GM23338 (cell line): ENCODE data around the gene PTPN9. TPM values are rescaled to one million over a fixed set of nuclear protein-coding genes. Genes with fewer than 3 reads are reported as not detected.

ENCODE experiments used
- ATAC-seq: fragments of 200-7000 bp; cut with Tn5 transposase; 3 replicates; pipeline ENCODE4 v1.9.1; 2020
- DNase-seq: peaks from one replicate; pipeline ENCODE4 v3.0.0-alpha.2; 2015; ENCODE audit warnings: low spot score
- H2AFZ ChIP-seq: fragments of 200-600 bp; sonication (generic); 2 replicates; pipeline ENCODE4 v1.8.0; 2016; ENCODE audit warnings: antibody characterized with exemption, mild to moderate bottlenecking, moderate library complexity
- H3F3A ChIP-seq: fragments of 200-600 bp; sonication (generic); replicated peaks from 2 replicates; pipeline ENCODE4 v1.8.0; 2017; ENCODE audit warnings: antibody characterized with exemption, mixed run types, low read depth
- H3K27ac ChIP-seq: fragments of 200-600 bp; sonication (generic); 2 replicates; pipeline ENCODE4 v1.6.1; 2016; ENCODE audit warnings: low read depth
- H3K27me3 ChIP-seq: fragments of 200-600 bp; sonication (generic); 2 replicates; pipeline ENCODE4 v1.8.0; 2016; ENCODE audit warnings: mild to moderate bottlenecking, mixed run types, moderate library complexity; ENCODE audit not compliant: insufficient read depth
- H3K36me3 ChIP-seq: fragments of 200-600 bp; sonication (generic); 2 replicates; pipeline ENCODE4 v1.8.0; 2016; ENCODE audit warnings: mild to moderate bottlenecking; ENCODE audit not compliant: insufficient read depth
- H3K4me1 ChIP-seq: fragments of 200-600 bp; sonication (generic); 2 replicates; pipeline ENCODE4 v1.8.0; 2016; ENCODE audit warnings: mild to moderate bottlenecking, moderate library complexity; ENCODE audit not compliant: insufficient read depth
- H3K4me2 ChIP-seq: fragments of 200-600 bp; sonication (generic); 2 replicates; pipeline ENCODE4 v1.7.1; 2017; ENCODE audit warnings: mixed run types
- H3K4me3 ChIP-seq: fragments of 200-600 bp; sonication (generic); 2 replicates; pipeline ENCODE4 v1.6.1; 2016; ENCODE audit warnings: mixed run types
- H3K79me2 ChIP-seq: fragments of 200-600 bp; sonication (generic); replicated peaks from 2 replicates; pipeline ENCODE4 v1.8.0; 2017; ENCODE audit warnings: mild to moderate bottlenecking; ENCODE audit not compliant: insufficient read depth
- H3K9me2 ChIP-seq: fragments of 200-600 bp; sonication (generic); 2 replicates; pipeline ENCODE4 v1.8.0; 2017; ENCODE audit not compliant: insufficient read depth
- H4K20me1 ChIP-seq: fragments of 200-600 bp; sonication (generic); replicated peaks from 2 replicates; pipeline ENCODE4 v1.8.0; 2017; ENCODE audit warnings: mild to moderate bottlenecking; ENCODE audit not compliant: insufficient read depth
- H3K27ac Mint-ChIP-seq: 2 replicates; pipeline ENCODE4 v1.8.0; 2020; ENCODE audit warnings: inconsistent platforms, mild to moderate bottlenecking, moderate library complexity, mixed read lengths
- H3K27me3 Mint-ChIP-seq: 3 replicates; pipeline ENCODE4 v1.8.0; 2022; ENCODE audit warnings: low read depth, mild to moderate bottlenecking, moderate library complexity, mixed read lengths, inconsistent platforms; ENCODE audit not compliant: insufficient read depth, poor library complexity
- H3K36me3 Mint-ChIP-seq: 3 replicates; pipeline ENCODE4 v1.8.0; 2021; ENCODE audit warnings: low read depth, mild to moderate bottlenecking, inconsistent platforms, moderate library complexity, mixed read lengths
- H3K4me1 Mint-ChIP-seq: 3 replicates; pipeline ENCODE4 v1.8.0; 2020; ENCODE audit warnings: mild to moderate bottlenecking, inconsistent platforms, mixed read lengths
- H3K4me3 Mint-ChIP-seq: 3 replicates; pipeline ENCODE4 v1.8.0; 2021; ENCODE audit warnings: moderate library complexity, mild to moderate bottlenecking, inconsistent platforms, mixed read lengths
- H3K9me3 Mint-ChIP-seq: 3 replicates; pipeline ENCODE4 v1.8.0; 2020; ENCODE audit warnings: moderate library complexity, mild to moderate bottlenecking, inconsistent platforms, mixed read lengths
- CREB1 ChIP-seq: fragments of 250-450 bp; sonication (Bioruptor Pico); IDR thresholded peaks from 2 replicates; pipeline ENCODE4 v1.5.0; 2020; ENCODE audit warnings: low read depth, mild to moderate bottlenecking, moderate library complexity
- EZH2 ChIP-seq: fragments of 200-600 bp; sonication (generic); IDR thresholded peaks from one replicate; pipeline ENCODE4 v1.8.0; 2017; ENCODE audit warnings: antibody characterized with exemption, mild to moderate bottlenecking, low read depth; ENCODE audit not compliant: unreplicated experiment
- EZH2phosphoT487 ChIP-seq: fragments of 200-600 bp; sonication (generic); IDR thresholded peaks from one replicate; pipeline ENCODE4 v1.8.1; 2018; ENCODE audit warnings: antibody characterized with exemption; ENCODE audit not compliant: unreplicated experiment
- POLR2AphosphoS5 ChIP-seq: IDR thresholded peaks from 2 replicates; pipeline ENCODE4 v1.6.1; 2016; ENCODE audit warnings: antibody characterized with exemption, low read depth
- polyA plus RNA-seq: library from polyadenylated mRNA; unstranded; fragments of >200 nt; fragmentation: Nextera tagmentation; extraction: Ambion mirVana; gene quantifications from 2 replicates; pipeline ENCODE4 v1.2.1, GENCODE V29; 2016
- total RNA-seq: library from RNA; depleted of rRNA; stranded (reverse); fragments of >200 nt; shearing (Covaris generic); gene quantifications from 2 replicates; pipeline ENCODE4 v1.2.3, GENCODE V29; 2014
- TF ChIP-seq, protein P1 (sequence below), 2 experiments: fragments of 200-600 bp in 1 of 2; sonication (generic) in 1 of 2; conservative IDR thresholded peaks; 2 replicates each; pipeline versions ENCODE4 v1.5.1 to v1.6.1; 2016 to 2017; ENCODE audit warnings: antibody characterized with exemption in 2 of 2, low read depth in 2 of 2, mild to moderate bottlenecking in 2 of 2, moderate library complexity in 1 of 2
- TF ChIP-seq, protein P2 (sequence below): IDR thresholded peaks from one replicate; pipeline ENCODE4 v1.6.1; 2018; ENCODE audit warnings: antibody characterized with exemption; ENCODE audit not compliant: unreplicated experiment

Gene PTPN9
- total and polyA plus RNA-seq, 2 experiments from 2014 or later, result 12.1 to 32.7 TPM

DNA sequence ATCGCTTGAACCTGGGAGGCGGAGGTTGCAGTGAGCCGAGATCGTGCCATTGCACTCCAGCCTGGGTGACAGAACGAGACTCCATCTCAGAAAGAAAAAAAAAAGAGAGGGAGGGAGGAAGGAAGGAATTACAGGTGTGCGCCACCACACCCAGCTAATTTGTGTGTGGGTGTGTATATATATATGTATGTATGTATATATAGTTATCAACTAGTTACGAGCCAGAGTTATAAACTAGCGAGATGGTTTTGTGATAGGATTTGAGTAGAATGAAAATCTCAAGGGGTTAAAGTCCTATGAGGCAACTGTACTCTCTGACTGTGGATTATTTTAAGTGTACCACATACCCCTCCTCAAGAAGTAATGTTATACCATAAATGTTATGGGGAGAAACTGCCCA, 76.8 kb downstream of the PTPN9 start:
- Mint-ChIP-seq H3K9me3 (peaks cover 25% of the 10 kb centered on the region), H3K27me3 (peaks cover 10% of the 10 kb centered on the region), H3K36me3 (peaks cover 68% of the 10 kb centered on the region), H3K4me1 (no peaks in the 10 kb centered on the region), H3K4me3 (no peak overlapping the region), H3K27ac (no peak overlapping the region)
- DNase-seq (no peak), ATAC-seq (no peak)
- peaks cover 31% of the 10 kb centered on the region for H3K36me3 ChIP-seq
- no peaks in the 10 kb centered on the region for H3K9me2 ChIP-seq
- no peaks in the 10 kb centered on the region for H4K20me1 ChIP-seq
- H3K4me3 ChIP-seq, result no peak overlapping the region
- no peaks in the 10 kb centered on the region for H3K4me1 ChIP-seq
- no peak overlapping the region for H3K27ac ChIP-seq
- no peak overlapping the region for H3K4me2 ChIP-seq
- no peaks in the 10 kb centered on the region for H3K27me3 ChIP-seq
- H3K79me2 ChIP-seq, result no peaks in the 10 kb centered on the region
- H3F3A ChIP-seq, result 0 out of 2 replicates have a peak, but pooled peaks cover 10% of the 10 kb centered on the region
- H2AFZ ChIP-seq, result no peak overlapping the region
- no peak for TF ChIP-seq POLR2AphosphoS5
- TF ChIP-seq, protein P1, sequence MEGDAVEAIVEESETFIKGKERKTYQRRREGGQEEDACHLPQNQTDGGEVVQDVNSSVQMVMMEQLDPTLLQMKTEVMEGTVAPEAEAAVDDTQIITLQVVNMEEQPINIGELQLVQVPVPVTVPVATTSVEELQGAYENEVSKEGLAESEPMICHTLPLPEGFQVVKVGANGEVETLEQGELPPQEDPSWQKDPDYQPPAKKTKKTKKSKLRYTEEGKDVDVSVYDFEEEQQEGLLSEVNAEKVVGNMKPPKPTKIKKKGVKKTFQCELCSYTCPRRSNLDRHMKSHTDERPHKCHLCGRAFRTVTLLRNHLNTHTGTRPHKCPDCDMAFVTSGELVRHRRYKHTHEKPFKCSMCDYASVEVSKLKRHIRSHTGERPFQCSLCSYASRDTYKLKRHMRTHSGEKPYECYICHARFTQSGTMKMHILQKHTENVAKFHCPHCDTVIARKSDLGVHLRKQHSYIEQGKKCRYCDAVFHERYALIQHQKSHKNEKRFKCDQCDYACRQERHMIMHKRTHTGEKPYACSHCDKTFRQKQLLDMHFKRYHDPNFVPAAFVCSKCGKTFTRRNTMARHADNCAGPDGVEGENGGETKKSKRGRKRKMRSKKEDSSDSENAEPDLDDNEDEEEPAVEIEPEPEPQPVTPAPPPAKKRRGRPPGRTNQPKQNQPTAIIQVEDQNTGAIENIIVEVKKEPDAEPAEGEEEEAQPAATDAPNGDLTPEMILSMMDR (conservative IDR thresholded peaks at IDR 0.05; ENCODE audit: low read depth in 2 of 2), result no peak
- TF ChIP-seq CREB1 (CRISPR knock-in tag), result no peak
- TF ChIP-seq, protein P2, sequence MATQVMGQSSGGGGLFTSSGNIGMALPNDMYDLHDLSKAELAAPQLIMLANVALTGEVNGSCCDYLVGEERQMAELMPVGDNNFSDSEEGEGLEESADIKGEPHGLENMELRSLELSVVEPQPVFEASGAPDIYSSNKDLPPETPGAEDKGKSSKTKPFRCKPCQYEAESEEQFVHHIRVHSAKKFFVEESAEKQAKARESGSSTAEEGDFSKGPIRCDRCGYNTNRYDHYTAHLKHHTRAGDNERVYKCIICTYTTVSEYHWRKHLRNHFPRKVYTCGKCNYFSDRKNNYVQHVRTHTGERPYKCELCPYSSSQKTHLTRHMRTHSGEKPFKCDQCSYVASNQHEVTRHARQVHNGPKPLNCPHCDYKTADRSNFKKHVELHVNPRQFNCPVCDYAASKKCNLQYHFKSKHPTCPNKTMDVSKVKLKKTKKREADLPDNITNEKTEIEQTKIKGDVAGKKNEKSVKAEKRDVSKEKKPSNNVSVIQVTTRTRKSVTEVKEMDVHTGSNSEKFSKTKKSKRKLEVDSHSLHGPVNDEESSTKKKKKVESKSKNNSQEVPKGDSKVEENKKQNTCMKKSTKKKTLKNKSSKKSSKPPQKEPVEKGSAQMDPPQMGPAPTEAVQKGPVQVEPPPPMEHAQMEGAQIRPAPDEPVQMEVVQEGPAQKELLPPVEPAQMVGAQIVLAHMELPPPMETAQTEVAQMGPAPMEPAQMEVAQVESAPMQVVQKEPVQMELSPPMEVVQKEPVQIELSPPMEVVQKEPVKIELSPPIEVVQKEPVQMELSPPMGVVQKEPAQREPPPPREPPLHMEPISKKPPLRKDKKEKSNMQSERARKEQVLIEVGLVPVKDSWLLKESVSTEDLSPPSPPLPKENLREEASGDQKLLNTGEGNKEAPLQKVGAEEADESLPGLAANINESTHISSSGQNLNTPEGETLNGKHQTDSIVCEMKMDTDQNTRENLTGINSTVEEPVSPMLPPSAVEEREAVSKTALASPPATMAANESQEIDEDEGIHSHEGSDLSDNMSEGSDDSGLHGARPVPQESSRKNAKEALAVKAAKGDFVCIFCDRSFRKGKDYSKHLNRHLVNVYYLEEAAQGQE, result no peak

DNA sequence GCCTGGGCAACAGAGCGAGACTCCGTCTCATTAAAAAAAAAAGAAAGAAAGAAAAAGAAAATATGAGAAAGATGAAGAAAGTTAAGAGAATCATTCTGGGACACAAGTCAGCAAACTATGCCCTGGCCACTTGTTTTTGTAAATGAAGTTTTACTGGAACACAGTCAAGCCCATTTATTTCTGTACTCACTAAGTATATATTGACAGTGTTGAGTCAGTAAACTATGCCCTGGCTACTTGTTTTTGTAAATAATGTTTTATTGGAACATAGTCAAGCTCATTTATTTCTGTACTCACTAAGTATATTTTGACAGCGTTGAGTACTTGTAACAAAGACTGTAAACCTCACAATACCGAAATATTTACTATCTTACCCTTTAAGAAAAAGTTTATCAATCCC, 85.4 kb downstream of the PTPN9 start:
- no peak overlapping the region for H3K27ac Mint-ChIP-seq
- no peaks in the 10 kb centered on the region for H3K4me1 Mint-ChIP-seq
- H3K9me2 ChIP-seq, result no peaks in the 10 kb centered on the region
- H3K27me3 Mint-ChIP-seq, result no peaks in the 10 kb centered on the region
- no peaks in the 10 kb centered on the region for H3F3A ChIP-seq
- no peak overlapping the region for H3K4me2 ChIP-seq
- no peak overlapping the region for H3K4me3 ChIP-seq
- peaks cover 33% of the 10 kb centered on the region for H3K36me3 Mint-ChIP-seq
- no peaks in the 10 kb centered on the region; the same call in 2 of the 3 replicates for H3K9me3 Mint-ChIP-seq
- ATAC-seq (no peak), DNase-seq (no peak)
- no peaks in the 10 kb centered on the region for H3K27me3 ChIP-seq
- H2AFZ ChIP-seq, result no peak overlapping the region
- H4K20me1 ChIP-seq, result 0 out of 2 replicates have a peak, but pooled peaks cover 6% of the 10 kb centered on the region
- TF ChIP-seq EZH2 (no peak), EZH2phosphoT487 (no peak)
- H3K27ac ChIP-seq, result 0 out of 2 replicates have a peak overlapping the region, but pooled peaks have one; percentile 65
- no peak overlapping the region for H3K4me3 Mint-ChIP-seq
- H3K36me3 ChIP-seq, result peaks cover 27% of the 10 kb centered on the region
- no peaks in the 10 kb centered on the region for H3K4me1 ChIP-seq
- H3K79me2 ChIP-seq, result no peaks in the 10 kb centered on the region
